Right renal pelvis (tissue), 4 donors: ENCODE data around the gene SETD2. TPM values are rescaled to one million over a fixed set of nuclear protein-coding genes. Genes with fewer than 3 reads are reported as not detected.

Source experiments
- DNase-seq, 4 donors: peaks; one replicate each; pipeline ENCODE4 v3.0.0-alpha.2; 2013; ENCODE audit warnings: low read depth in 4 of 4, low spot score in 3 of 4, missing footprints in 1 of 4
- polyA plus RNA-seq, 4 donors: library from polyadenylated mRNA; unstranded; fragments of 120-200 nt; gene quantifications; one replicate each; pipeline ENCODE4 v1.2.1, GENCODE V29; 2013; ENCODE audit not compliant: insufficient read length in 4 of 4

Gene SETD2
- polyA plus RNA-seq, 4 donors, result 63.2 to 70.6 (median 69.1) TPM

DNA sequence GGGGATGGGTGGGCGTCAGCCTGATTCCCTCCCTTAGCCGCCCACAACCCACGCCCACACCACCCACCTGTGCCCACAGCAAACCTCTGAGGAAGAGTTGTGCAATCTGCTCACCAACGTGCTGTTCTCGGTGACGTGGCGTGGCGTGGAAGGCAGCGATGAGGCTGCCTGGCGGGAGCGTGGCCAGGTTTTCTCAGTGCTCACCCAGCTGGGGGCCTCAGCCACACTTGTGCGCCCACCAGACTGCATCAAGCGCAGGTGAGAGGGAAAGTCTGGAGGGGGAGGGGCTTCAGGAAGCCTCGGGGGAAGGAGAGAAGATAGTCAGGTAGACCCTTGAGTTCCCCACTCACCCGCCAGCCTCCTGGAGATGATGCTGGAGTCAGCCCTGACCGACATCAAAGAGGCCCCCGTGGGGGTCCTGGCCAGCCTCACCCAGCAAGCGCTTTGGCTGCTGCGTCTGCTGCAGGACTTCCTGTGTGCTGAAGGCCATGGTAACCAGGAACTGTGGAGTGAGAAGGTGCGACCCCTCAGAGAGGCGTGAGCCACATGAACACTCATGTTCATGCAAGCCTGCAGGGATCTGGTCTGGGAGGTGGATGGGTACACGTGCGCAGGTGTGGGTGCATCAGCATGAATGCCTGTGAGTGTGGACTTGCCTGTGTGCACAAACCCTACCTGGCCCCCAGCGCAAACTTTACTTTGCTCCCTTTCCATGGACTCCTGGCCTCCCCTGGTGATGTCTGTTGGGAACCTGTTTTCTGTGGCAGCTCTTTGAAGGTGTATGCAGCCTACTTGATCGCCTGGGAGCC, 162.8 kb downstream of the SETD2 start:
- no peak for DNase-seq

- no peak for DNase-seq
These were observed 163.6 kb downstream of the SETD2 start for GRCh38 chr3:47000198-47000815.

DNA sequence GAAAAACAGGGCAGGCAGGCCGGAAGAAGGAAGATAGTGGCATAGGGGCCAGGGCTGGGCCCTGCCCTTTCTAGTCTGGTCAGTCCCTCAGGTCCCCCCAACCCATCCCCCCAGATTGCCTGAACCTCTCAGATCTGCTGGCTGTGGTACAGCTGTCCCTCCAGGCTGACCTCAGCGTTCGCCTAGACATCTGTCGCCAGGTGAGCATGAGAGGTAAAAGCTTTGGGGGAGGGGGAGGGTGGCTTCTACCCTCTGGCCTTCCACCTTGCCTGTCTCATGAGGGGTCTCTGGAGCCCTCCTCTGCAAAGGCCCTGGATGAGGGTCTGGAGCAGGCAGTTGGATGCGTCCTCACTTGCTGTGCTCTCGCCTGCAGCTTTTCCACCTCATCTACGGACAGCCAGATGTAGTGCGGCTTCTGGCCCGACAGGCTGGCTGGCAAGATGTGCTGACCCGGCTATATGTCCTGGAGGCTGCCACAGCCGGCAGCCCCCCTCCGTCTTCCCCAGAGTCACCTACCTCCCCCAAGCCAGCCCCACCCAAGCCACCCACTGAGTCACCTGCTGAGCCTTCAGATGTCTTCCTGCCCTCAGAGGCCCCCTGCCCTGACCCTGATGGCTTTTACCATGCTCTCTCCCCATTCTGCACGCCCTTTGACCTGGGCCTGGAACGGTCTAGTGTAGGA, 164.3 kb downstream of the SETD2 start:
- DNase-seq, result no peak

DNA sequence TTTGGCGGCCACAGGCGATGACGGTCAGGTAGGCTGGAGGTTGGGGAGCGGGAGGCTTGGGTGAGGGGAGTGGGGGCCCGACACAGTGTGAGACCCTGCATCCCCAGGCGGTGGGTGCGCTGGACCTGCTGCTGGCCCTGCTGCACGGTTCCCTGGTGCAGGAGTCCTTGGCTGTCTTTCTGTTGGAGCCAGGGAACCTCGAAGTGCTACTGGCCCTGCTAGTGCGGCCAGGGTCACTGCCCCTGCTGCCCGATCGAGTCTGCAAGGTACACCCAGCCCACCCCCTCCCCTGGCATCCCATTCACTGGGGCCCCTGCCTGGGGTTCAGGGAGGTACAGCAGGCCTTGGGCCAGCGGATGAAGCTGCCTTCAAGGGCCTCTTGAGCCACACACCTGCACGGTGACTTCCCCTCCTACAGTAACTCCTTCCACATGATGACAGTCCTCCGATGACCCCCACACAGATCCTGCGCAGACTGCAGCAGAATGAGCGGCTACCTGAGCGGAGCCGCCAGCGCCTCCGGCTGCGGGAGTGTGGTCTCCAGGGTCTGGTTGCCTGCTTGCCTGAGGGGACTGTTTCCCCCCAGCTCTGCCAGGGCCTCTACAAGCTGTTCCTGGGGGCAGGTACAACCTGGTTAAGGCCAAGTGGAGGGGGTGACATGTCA, 164.9 kb downstream of the SETD2 start:
- DNase-seq, result no peak

GRCh38 chr3:46998121-46998851, 165.6 kb downstream of the SETD2 start:
- DNase-seq, result peak in 1 of 4 donors; percentile 48

GRCh38 chr3:46997453-46998091, 166.3 kb downstream of the SETD2 start:
- DNase-seq, result no peak

- no peak for DNase-seq
These were observed 167.0 kb downstream of the SETD2 start for GRCh38 chr3:46996689-46997452.

DNA sequence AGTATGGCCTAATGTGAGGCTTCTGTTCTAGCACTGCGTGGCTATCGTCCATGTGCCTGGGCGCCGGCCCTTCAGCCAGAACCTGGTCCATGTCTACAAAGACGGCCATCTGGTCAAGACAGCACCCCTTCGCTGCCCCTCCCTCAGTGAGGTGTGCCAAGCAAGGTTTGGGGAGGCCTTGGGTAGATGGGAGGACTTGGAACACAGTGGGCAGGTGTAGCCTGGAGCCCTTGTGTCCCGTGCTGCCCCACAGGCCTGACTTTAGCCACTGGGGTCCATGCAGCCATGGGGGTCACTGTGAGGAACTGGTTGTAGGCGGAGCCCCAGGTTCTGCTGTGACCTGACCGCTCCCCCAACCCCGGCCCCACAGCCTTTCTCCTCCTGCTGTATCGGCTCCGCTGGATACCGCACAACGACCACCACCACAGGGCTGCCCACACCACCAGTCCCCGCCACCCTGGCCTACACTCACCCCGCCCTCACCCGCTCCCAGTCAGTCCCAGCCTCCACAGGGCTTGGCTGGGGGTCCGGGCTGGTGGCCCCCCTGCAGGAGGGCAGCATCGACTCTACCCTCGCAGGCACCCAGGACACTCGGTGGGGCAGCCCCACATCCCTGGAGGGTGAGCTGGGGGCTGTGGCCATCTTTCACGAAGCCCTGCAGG, 167.9 kb downstream of the SETD2 start:
- DNase-seq, result no peak

DNA sequence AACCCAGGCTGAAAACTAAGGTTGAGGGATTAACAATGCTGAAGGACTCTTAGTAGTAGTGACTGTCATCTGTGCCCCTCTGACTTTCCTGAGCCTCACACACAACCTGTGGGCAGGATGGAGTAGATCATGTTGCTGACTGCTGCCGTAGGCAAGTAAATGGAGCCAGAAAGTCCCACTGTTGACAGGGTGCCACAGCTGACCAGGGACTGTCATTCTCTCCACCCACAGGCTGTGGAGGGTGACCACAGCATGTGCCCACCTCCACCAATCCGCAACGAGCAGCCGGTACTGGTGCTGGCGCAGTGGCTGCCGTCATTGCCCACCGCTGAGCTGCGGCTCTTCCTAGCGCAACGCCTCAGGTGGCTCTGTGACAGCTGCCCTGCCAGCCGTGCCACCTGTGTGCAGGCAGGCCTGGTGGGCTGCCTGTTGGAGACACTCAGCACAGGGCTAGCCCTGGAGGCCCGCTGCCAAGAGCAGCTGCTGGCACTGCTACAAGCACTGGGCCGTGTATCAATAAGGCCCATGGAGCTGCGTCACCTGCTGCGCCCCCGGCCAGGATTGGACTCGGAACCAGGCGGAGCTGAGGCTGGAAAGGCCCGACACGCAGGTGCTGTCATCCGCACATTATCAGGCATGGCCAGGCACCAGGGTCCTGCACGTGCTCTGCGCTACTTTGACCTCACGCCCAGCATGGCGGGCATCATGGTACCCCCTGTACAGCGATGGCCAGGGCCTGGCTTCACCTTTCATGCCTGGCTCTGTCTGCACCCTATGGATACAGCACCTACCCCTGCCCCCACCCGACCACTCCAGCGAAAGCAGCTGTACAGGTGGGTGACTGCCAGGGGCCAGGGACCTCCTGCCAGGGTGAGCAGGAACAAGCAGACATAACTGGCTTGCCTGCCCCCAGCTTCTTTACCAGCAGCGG, 168.8 kb downstream of the SETD2 start:
- DNase-seq, result no peak

GRCh38 chr3:46993986-46994385, 169.9 kb downstream of the SETD2 start:
- no peak for DNase-seq

DNA sequence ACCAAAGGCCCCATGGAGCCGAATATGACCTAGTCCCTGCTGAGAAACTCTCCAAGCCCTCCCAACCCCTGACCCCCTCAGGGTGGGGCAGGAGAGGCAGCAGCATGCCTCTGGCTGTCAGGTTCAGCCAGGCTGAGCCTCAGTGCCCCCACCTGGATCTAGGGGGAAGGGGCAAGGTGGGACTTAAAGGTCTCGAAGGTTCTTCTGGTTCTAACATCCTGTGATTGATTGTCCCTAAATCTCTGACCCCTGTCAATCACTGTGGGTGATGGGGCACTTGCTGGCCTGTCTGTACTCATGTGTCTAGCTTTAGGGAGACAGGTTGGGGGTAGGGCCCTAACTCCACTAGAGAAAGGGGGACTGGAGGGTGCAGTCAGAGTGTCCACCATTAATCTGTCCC, 170.6 kb downstream of the SETD2 start:
- DNase-seq, result no peak

DNA sequence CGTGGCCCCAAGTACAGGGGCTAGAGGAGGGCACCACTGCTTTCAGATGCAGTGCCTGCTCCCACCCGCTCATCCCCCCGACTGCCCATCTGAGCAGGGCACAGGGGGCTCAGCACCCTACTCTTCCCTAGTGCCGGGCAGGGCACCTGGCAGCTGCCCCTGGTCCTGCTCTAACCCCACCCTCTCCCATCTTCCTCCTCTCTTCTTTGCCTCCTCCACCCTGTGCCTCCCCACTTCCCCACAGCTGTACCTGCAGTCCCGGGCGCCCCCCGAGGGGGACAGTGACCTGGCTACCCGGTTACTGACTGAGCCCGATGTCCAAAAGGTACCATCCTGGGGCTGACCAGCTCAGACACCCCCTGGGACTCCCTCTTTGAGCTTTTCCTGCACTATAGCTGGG, 171.7 kb downstream of the SETD2 start:
- no peak for DNase-seq

DNA sequence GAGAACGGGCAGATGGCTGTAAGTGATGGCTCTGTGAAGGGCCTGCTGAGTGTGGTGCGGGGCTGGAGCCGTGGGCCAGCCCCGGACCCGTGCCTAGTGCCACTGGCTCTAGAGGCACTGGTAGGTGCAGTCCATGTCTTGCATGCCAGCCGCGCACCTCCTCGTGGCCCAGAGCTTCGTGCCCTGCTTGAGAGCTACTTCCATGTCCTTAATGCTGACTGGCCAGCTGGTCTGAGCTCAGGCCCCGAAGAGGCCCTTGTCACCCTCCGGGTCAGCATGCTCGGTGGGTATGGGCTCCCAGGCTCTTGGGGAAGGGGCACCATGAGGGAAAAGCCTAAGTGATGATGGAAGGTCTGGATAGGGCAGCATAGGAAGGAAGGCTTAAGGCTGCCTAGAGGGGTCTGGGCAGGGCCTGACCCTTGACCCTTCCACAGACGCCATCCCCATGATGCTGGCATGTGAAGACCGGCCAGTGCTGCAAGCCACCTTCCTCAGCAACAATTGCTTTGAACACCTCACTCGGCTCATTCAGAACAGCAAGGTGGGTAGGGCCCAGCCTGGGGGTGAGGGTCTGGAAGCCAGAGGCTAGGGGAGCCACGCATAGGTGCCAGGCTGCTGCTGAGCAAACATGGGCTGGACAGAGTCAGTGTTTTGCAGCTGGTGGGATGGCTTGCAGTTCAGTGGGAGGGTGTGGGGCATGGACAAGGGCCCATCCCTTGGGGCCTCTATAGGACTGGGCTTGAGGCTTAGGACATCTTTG, 172.3 kb downstream of the SETD2 start:
- no peak for DNase-seq

- no peak for DNase-seq
These were observed 173.1 kb downstream of the SETD2 start for GRCh38 chr3:46990573-46991374.

- DNase-seq, result no peak
These were observed 174.6 kb downstream of the SETD2 start for GRCh38 chr3:46989146-46989810.

GRCh38 chr3:46988616-46989015, 175.3 kb downstream of the SETD2 start:
- no peak for DNase-seq
